GM21825 (cell line): ENCODE results near the gene AK8.

Source experiments
- ATAC-seq: cut with Tn5 transposase; IDR thresholded peaks from one replicate; pipeline ENCODE4 v1.9.1; 2021; ENCODE audit warnings: mild to moderate bottlenecking, moderate library complexity; ENCODE audit not compliant: unreplicated experiment

The AK8 gene

DNA sequence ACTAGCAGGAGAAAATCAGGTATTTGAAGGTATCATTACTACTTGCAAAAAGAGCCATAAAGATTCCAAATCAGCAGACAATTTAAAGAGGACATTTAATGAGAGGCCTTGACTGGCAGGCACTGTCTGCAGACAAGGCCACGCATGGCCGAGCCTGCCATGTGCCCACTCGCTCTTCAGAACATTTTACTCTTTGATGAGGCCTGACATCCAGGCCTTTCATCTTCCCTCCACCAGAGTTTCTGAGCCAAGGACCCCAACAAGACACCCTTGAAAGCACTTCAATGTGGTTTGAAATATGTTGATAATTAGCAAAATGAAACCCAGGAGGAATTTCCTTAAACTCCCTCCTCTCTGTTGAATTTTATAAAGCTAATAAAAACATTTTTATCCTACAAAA lies 16.4 kb downstream of the AK8 start:
- ATAC-seq: no peak

DNA sequence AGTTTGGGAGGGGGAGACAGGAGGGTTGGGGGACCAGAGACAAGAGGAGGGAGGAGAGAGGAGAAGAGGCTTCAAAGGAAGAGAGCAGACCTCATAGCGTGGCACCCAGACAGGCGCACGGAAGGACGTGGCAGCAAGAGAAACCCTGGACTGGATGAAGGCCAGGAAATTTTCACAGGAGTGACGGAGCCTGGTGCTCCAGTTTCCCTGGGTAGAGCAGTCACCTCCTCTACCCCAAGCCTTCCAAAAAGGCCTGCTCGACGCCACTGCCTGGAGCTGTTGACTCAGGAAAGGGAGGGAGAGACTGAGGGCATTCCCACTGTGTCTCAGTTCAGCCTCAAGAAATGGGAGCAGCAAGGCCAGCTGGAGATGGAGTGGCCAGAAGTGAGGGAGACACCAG lies 19.3 kb downstream of the AK8 start:
- no peak for ATAC-seq

DNA sequence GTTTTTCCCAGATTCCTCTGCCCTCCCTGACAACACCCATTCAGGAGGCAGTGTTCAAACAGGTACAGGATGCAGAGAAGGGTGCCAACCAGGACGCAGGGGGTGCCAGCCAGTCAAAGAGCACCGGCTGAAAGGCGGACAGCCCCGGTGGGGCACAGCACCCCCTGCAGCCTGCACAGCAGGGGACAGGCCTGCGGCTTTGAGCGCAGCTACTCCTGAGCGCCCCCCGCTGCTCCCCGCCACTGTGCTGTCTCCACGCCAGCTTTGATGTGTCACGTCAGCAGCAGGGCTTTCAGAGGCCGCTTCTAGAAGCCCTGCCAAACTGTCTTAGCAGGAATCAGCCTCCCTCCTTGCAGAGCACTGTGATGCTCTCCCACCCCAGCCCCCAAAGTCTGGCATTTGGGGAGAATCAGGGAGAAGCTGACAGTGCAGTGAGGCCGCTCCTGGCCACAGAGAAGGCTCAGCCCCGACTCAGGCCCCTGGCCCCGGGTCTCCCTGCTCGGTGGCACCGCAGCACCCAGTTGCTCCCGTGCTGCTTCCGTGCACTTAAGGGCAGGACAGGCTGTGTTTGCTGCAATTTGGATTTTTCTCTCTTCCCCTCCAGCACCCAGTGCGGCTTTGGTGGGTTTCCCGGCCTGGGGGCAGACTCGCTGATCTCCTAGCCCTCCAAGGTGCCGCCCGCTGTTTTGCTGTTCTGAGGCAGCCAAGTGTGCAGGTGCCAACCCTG lies 20.3 kb downstream of the AK8 start:
- no peak for ATAC-seq

DNA sequence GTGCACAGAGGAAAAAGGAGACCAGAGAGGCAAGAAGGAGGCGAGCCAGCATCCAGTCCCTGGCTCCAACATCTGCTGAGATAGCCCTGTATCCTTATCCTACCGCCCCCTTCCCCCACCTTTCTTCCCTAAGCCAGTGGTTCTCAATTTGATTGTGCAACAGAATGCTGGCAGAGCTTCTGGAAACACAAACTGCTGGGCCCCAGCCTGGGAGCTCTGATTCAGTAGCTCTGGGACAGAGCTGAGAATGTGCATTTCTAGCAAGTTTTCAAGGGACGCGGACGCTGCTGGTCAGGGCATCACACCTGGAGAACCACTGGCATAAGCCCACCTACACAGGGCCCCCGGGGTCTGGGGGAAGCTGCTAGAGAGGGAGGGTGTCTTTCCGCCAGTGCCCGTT lies 21.1 kb downstream of the AK8 start:
- ATAC-seq: no peak

DNA sequence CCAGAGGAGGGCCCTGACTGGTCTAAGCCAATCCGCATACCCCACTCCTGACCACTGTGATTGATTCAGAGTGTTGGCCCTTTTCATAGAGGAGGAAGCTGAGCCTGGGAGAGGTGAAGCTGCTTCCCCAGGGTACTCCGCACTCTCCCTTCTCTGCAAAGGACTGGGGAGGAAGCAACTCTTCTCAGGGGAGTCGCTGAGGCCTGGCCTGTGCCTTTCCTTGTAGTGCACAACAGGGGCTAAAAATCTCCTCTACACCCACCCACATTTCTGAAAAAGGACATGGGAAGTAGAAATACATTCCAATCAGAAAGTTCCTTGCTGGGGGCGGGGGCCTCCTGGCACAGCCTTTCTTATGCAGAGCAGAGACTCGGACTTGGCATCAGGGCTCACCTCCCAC lies 22.2 kb downstream of the AK8 start:
- ATAC-seq: no peak

DNA sequence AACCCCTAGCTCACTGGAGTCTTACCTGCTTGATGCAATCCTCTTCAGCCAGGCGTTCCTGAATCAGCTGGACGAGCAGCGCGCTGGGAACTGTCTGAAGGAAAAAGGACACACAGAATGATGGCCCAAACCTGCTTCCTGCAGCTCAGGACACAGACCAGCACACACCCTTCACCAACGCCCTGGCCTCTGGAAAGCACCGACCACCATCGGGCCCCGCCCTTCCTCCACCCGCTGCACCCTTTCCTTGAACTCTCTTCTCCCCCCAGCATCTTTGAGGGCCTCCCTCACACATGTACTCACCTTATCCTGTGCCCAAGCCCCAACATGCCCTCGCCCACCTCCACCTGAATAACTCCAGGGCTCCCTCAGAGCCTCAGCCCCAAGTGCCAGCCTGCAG lies 23.3 kb downstream of the AK8 start:
- no peak for ATAC-seq

DNA sequence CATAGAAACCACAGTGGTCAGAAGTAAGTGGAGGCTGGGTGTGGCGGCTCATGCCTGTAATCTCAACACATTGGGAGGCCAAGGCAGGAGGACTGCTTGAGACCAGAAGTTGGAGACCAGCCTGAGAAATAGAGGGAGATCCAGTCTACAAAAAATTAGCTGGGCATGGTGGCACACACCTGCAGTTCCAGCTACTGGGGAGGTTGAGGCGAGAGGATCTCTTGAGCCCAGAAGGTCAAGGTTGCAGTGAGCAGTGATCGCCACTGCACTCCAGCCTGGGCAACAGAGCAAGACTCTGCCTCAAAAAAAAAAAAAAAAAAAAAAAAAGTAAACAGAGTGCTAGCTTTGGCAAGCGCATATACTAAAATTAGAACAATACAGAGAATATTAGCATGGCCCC lies 24.6 kb downstream of the AK8 start:
- ATAC-seq: no peak

DNA sequence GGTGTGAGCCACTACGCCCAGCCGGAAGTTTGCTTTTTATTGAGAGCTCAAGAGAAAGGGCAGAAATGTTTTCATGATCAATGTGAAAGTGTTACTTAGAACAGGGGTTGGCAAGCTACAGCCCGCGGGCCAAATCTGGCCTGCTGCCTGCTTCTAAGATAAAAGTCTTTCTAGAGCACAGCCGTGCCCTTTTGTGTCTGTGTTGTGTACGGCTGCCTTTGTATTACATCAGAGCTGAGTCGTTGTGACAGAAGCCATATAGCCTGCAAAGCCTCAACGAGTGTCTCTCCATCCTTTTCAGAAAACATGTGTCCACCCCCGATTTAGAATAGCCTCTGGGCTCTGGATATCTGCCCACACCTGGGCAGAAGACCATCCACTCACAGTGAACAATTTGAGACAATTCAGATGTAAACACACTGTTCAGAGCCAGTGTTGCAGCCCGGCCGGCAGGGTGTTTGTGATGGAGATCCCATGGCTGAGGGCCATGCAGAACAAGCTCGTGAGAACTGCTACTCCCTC lies 28.8 kb downstream of the AK8 start:
- ATAC-seq: no peak

DNA sequence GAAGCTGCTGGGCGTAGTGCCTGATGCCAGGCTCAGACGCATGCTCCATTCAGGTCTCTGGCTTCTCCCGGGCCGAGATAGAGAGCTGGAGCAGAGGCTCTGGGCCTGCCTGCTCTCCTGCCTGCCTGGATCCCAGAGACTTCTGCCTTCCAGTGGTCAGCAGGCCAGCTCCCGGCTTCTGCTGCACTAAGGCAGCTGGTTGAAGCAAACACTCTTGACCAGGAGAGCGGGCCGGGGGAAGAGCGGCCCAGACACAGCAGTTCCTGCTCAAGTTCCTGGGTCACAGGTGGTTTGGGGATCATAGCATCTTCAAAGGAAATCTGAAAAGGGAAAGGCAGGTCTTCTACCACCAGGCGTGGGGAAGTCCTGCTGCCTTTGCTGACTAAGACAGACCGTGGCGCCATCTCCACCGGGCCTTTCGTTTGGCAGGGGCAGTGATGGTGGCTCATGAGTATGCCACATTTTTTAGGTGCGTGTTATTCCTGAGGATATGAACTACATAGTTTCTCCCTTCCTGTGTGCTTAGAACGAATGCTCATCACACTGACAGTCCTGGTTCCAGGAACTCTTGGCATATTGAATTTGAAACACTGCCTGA lies 31.1 kb downstream of the AK8 start:
- ATAC-seq: no peak

DNA sequence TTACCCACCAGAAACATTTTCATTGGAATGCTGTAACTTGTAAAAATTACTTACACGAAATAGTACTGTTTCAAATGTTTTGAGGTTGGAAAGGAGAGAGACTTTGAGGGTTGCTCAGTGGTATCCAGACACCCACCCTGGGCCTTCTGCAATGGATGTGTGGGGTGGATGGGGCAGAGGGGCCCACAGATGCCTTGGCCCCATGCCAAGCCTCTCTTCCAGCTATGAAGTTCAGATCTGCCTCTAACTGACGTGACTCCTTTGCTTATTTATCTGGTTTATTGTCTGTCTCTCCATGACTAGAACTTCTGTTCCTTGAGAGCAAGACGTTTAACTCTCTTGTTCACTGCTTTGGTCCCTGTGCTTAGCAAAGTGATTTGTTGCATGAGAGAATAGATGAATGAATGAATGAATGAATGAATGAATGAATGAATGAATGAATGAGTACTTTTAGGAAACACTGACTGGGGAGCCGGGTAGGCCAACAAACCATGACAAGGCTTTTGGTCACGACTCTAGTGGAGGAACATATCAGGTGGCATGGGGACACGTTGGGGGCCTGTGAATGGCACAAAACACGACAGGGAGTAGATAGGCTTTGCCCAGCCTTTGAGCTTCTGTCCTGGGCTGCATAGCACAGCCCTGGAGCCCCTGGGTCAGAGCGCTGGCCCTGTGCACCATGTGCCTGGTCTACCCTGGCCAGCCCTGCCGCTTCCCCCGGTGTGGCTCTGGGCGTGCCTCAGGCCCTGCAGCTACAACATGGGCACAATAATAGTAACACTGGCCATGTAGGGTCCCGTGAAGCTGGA lies 31.8 kb downstream of the AK8 start:
- no peak for ATAC-seq

DNA sequence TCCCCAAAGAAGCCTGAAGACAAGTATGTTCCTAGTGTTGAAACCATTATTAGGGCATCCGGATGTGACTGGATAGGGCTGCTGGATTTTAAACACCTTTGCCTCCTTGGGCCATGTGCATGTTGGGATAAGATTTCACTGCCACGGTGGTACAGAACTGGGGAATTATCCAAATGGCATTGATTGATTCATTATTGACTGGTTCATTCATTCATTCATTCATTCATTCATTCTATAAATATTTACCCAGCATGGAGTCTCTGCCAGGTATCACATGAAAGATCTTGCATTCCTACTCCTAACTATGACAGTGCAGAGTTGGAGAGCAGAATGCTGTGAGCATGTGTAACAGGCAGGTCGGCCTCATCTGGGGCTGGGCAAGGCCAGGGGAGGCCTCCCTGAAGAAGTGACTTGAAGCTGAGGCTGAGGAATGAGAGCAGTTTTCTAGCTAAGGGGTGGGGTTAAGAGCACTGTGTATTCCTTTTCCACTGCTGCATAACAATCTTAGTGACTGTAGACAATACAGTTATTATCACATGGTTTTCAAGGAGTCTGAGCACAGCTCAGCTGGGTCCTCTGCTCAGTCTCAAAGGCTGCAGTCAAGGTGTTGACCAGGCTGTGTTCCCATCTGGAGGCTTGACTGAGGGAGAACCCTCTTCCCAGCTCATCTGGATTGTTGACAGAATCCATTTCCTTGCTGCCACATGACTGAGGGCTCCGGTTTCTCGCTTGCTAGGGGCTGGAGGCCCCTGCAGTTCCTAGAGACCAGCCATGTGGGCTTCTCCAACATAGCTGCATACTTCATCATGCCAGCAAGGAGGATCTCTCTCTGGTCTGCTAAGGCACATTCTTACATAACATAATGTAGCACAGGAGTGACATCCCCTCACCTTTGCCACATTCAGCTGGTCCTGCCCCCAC lies 35.7 kb downstream of the AK8 start:
- ATAC-seq: no peak

DNA sequence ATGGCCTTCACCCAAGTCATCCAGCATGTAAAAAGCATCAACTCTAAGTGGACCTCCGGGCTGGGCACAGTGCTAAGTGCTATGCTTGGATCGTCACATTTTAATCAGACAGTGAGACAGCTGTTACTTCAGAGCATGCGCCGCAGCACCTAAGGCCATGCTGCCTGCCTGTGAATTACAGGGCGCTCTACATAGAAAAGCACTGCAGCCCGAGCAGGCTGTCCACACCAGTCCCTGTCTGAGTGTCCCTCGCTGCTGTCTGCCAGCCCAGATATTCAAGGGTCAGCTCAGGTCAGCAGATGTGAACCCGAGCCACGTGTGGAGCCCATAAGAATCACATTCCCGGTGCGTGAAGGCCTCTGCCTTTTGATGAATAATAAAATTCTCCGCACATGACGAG lies 37.1 kb downstream of the AK8 start:
- ATAC-seq: no peak

DNA sequence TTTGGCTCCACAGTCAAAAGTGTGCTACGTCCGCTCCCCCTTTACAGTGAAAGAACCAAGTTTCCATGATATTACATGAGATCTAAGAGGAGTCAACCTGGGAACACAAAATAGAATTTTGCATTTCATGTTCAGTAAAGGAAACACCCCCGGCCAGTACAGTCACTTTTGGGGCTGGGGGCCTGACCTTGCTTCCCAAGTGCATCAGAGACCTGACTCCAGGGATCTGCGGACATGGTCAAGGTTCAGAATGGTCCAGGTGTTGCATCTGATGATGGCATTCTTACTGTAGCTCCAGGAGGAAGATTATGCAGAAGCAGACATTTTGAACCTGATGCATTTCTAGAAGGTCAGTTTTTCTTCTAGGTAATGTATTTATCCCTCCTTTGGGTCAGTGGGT lies 39.8 kb downstream of the AK8 start:
- no peak for ATAC-seq

DNA sequence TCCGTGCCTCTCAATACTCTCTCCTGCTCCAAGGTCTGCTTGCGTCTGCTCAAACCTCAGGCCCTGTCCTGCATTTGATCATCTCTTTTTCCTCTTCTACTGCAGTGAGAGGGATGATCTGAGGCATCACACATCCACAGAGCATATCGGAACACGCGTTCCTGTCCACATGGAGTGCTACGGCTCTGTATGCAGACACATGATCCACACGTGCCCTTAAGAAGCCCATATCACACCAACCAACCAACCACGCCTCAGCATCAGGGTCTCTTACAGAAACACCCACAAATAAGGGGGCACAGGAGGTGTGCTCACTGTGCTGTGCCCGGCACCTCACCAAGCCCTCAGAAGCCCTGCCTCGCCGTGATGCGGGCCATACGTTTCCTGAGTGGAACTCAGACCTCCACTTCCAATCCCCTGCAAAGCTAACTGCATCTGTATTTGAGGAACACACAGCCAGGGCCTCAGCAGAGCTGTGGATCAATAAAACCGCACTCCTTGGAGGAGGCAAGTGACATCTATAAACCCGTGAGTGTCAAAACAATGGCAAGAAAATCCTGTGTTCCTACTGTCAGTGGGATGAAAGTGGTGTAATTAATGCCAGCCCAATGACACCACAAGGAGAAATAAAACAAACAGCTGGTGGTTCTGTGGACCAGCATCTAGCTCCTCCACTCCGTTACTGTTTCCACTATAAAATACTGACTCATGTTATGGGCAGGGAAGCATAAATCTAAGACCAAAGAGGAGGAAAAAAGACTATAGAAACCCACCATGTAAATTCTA lies 40.4 kb downstream of the AK8 start:
- no peak for ATAC-seq

DNA sequence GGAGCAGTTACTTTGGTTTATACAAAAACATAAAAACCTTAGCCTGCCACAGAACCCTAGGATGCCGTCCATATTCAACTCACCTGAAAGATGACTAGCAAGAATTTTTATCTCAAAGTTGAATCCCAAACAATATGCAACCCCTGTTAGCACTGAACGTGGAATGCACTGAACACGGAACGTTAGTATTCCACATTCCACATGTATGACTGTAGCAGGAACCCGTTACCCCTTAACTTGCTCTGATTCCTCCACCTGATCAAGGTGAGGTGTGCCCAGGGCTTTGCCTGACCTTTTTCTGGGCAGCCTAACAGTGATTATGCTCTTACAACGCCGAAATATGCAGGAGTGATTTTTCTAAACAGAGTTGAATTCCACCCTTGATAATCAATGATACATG lies 43.7 kb downstream of the AK8 start:
- ATAC-seq: no peak

DNA sequence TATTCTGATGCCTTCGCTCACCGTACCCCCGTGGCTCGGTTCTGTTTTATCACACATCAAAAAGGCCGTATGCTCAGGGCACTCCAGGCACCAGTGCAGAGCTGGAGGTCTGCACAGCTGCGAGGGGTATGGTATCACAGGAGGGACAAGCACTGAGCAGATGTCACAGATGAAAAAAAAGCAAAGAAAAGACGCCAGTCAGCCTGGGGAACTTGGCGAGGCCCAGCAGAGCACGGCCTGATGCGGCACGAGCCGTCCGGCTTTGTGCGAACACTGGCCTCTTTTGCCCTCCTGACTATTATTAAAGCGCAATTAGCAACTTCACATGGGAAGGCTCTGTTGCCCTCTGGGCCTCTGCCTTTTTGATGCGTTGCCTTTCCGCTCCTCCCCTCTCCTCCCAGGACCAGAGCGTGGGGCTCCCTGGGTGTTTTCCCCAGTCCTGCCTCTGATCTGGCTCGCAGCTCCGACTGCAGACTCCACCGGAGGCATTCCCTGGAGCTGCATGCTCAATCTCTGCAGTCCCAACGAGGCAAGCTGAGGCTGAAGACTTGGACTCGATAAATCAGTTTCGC lies 44.4 kb downstream of the AK8 start:
- ATAC-seq: no peak

DNA sequence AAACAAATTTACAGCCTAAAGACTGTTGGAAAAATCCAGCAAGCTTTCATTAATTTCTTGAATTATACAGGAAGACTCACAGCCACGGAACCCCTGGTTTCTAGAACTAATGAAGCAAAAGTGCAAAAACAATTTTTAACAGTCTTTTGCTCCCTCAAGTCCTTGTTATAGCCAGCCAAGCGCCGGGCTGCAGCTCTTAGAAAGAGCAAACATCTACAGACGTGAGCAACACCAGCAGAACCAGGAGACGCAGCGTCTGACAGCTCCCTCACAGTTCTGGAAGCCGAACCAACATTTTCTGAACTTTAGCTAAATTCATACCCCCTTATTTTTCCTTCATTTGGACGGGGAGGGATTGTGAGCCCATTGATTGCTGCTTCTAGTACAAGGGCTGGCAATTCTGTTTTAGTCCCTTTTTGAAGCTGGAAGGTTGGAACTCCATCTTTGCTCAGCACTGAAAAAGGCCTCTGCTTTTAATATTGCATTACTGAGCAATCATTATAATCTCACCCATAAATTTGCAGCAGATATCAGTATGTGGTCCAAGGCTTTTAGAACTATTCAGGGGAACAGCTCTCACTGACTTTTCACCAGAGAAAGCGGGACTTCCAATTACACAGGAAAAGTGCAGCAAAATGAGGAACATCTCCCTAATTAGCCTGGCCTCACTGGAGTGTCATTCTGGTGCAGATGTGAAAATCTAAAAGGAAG lies 45.8 kb downstream of the AK8 start:
- ATAC-seq: no peak

DNA sequence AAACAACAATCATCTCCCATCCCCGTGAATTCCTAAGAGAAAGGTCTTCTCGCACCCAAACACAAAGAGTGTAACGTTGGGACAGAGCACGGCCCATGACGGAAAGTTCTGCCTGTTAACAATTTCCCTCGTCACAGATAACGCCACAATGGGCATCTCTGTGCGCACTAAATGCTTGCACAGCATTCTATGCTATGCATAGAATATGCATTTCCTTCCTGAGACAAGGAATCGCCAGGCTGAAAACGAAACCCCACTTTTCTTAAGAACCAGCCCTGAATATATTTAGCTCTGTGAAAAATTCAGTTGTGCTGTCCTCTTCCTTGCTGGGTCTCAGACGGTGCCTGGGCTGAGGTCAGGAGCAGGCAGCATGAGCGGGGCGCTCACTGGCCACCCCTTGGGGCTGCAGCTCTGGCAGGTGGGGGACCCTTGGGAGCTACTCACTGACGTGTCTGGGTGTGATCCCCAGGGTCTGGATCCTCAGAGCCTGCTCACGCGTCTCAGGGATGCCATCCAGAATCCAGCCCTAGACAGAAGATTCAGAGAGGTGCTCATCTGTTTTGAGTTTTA lies 49.8 kb downstream of the AK8 start:
- ATAC-seq: no peak

DNA sequence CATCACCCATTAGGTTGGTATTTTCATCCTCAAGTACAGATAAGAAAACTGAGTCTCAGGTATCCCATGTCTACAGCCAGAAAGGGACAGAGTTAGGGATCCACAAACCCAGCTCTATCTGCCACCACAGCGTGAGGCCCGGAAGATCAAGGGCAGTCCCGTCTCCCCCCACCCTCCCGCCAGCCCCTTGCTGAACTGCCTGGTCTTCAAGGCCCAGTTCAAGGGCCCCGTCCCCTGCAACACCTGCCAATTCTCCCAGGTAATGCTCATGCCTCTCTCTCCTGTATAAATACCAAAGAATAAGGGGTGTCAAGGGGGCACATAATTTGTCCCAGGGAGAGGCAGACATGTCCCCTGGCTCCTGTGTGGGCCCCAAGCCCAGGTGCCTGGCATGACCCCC lies 50.7 kb downstream of the AK8 start:
- no peak for ATAC-seq
